Mesenteric fat pad (tissue), 1 donor: ENCODE measurements around the gene LRRC4B. TPM values are rescaled to one million over a fixed set of nuclear protein-coding genes. Genes with fewer than 3 reads are reported as not detected.
"Not testable (repeated sequence)": the region's sequence is repeated elsewhere in the genome, so short reads cannot be mapped to it uniquely, and the experiment has no call there.

ENCODE experiments used
- DNase-seq: peaks from one replicate; pipeline ENCODE4 v3.0.0-alpha.2; 2020; ENCODE audit warnings: low spot score
- total RNA-seq: library from RNA; stranded (reverse); fragmentation: NEBNext Ultra II Directional; extraction: Animal tissue kit (Norgen Biotek cat#: 25700); gene quantifications from one replicate; pipeline ENCODE4 v1.2.1, GENCODE V29; 2021
- donor health status: DM: yes; HTN: yes; CAD: no.

The LRRC4B gene
- total RNA-seq, 1 donor from 2014 or later, result 1.6 TPM

- no peak for DNase-seq
Measured at GRCh38 chr19:50531171-50531612, 37.0 kb downstream of the LRRC4B start.

GRCh38 chr19:50528052-50528451 lies 40.2 kb downstream of the LRRC4B start:
- not testable (repeated sequence) for DNase-seq

DNA sequence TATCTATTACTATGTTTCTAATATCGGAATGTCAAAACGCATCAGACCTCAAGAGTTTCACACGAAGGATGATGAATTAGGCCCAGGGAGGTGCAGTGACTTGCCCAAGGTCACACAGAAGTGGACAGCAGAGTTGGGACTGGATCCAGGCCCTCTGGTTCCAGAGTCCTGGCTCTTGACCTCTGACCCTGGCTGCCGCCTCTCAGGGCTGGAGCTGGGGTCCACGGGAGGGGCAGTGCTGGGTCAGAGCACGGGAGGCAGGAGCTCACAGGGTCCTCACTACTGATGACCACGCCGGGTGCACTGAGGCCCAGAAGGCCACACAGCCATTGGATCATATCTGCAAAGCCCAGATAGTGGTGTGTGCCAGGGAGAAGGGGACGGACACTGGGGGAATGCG lies 45.4 kb downstream of the LRRC4B start:
- DNase-seq, result no peak

DNA sequence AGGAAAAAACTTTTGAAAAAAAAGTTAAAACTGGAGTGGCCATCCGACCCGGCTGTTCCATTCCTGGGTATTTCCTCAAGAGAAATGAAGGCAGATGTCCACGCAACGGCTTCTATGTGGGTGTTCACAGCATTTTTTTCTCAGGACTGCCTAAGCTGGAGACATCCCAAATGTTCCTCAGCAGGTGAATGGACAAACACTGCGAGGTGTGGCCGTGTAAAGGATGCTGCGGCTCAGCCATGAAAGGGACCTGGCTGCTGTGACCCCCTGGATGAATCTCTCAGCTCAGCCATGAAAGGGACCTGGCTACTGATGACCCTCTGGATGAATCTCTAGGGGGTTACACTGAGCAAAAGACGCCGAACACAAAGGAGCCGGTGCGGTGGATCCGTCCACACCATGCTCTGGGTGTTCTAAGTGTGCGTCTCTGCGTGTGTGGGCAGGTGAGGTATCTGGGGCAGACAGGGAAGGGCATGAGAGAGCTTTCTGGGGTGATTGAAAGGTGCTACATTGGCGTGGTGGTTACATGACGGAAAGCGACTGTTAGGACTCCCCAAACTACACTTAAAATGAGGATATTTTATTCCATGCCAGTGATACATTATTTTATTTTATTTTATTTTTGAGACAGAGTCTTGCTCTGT lies 47.3 kb downstream of the LRRC4B start:
- no peak for DNase-seq

DNA sequence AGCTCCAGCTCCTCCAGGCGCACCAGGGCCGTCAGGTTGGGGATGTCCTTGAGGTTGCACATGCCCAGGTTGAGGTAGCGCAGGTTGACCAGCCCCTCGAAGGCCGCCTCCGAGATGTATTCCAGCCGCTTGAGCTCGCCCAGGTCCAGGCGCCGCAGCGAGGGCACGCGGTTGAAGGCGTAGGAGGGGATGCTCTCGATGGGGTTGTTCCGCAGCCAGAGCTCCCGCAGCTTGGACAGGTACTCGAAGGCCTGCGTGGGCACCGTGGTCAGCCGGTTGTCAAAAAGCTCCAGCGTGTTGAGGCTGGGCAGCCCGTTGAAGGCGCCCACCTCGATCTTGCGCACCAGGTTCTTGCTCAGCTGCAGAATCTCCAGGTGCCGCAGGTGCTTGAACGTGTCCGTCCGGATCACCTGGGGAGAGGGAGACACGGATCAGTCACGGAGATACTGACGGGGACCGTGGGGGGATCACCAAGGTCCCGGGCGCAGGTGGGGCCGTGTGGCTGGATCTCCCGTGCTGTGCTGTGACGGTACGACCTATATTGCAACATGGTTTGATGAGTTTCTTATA lies 49.1 kb downstream of the LRRC4B start:
- no peak for DNase-seq

DNA sequence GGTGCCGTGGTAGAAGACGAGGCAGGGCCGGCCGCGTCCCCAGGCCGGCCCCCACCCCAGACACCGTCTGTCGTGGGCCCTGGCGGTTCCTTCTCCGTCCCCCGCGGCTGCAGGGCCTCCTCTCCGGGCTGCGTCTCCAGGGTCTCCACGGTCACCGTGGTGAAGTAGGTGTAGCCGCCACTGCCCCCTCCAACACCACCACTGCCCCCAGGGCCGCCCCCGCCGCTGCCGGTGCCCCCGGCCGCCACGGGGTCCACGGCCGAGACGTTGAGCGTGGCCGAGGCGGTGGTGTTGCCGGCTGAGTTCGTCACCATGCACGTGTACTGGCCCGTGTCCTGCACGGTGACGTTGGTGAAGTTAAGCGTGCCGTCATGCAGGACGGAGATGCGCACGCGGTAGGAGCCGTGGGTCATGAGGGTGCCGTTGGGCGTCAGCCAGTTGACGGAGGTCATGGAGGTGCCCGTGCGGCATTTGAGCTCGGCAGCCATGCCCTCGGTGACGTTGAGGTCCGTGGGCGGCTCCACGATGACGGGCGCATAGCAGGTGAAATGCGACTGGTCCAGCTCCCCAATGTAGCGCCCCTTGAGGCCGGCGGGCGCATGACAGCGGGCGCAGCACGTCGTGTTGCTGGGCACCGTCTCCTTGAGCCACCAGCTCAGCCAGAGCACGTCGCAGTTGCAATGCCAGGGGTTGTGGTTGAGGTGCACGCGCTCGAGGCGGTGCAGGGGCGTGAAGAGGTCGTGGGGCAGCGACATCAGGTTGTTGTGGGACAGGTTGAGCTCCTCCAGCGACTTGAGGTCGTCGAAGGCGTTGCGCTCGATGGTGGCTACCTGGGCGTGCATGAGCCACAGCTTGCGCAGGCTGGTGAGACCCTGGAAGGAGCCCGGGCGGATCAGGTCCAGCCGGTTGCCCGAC lies 49.9 kb downstream of the LRRC4B start:
- DNase-seq, result no peak

DNA sequence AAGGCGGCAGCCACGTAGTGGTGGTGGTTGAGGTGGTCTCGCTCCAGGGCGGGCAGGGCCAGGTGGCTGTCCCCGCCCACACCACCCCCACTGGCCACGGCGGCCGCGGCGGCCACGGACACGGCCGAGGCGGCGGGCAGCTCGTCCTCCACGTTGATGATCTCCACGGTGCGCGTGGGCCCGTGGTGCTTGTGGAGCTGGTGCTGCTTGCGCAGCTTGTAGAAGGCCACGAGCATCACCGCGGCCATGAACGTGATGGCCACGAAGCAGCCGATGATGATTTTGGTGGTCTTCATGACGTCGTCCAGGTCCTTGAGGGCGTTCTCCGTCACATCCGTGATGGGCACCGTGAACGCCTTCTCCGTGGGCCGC lies 50.5 kb downstream of the LRRC4B start:
- DNase-seq, result no peak

DNA sequence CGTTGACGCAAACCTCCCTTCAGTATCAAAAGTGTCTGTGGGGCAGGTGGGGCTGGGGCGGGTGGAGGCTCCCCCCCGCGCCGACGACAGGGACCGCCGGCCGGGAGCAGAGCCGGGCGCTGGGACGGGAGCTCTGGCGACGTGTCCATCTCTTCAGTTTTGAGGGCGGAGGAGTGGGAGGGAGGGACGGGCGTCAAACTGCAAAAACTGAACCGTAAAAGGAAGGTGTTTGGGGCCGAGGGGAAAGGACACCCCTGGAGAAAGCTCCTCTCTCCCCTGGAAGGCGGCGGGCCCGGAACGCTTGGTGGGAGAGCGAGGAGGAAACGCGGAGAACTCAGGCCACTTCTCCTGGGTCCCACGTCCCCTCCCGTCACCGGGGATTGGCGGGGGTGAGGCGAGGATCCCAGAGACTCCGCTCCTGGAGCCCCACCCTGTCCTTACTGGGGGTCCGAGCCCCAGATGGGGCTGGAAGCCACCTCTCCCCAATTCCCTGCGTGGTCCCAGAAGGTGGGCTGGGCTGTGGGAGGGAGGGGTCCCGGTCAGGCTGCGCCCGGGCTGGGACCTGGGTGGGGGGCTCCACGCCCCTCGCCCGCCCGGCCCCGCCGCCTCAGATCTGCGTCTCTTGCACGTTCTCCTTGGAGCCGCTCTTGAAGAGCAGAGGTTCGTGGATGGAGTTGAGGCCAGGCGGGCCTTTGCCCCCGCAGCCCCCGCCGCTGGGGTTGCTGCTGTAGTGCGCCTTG lies 51.1 kb downstream of the LRRC4B start:
- DNase-seq, result no peak

GRCh38 chr19:50516456-50516855 lies 51.8 kb downstream of the LRRC4B start:
- DNase-seq, result no peak

- no peak for DNase-seq
Measured at GRCh38 chr19:50515168-50515561, 53.1 kb downstream of the LRRC4B start.

DNA sequence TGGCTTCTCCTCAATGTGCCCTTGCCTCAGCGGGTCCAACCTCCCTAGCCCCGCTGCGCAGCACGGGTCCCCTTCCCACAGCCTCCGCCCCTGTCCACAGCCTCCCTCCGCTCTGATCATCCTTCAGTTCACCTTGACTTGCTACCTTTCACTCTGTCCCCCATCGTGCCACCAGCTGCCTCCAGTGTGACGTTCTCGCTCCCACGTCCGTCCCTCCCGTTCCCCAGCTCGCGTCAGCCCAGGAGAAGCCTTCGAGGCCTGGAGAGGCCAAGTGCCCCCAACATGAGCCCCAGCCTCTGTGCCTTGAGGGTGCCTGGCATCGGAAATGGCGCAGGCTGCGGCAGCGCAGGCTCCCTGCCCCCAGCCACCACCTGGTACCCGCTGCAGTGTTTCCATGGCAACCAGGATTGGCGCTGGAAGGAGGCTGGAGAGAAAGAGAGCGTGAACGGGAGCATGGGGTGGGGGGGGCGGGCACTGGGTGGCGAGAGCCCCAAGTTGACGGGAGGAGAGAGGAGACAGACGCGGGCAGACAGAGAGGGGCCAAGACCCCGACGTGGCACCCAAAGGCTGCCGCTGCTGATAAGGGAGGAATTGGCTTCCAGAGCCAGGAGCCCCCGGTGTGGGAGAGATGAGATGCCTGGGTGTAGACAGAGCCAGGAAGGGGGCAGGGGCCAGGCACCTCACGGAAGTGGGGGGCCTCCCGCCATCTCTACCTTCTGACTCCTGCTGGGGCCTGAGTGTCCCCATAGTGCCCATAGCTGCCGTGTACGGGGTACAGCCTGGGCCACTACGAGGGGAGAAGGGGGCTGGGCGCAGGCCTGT lies 53.7 kb downstream of the LRRC4B start:
- no peak for DNase-seq

GRCh38 chr19:50513746-50514345 lies 54.4 kb downstream of the LRRC4B start, which contains the start of gene ASPDH:
ASPDH (minus strand) TSS chr19:50513913; CDS start chr19:50513823, 90 bp downstream.
- DNase-seq, result no peak

GRCh38 chr19:50512999-50513745 lies 55.1 kb downstream of the LRRC4B start:
- no peak for DNase-seq

- DNase-seq, result no peak
Measured at GRCh38 chr19:50512112-50512998, 55.9 kb downstream of the LRRC4B start.

- peak; percentile 99 for DNase-seq
Measured at GRCh38 chr19:50511069-50511822, 57.0 kb downstream of the LRRC4B start, which contains the start of gene JOSD2. JOSD2 (minus strand) TSS chr19:50511191; CDS start chr19:50510431, 760 bp downstream.

DNA sequence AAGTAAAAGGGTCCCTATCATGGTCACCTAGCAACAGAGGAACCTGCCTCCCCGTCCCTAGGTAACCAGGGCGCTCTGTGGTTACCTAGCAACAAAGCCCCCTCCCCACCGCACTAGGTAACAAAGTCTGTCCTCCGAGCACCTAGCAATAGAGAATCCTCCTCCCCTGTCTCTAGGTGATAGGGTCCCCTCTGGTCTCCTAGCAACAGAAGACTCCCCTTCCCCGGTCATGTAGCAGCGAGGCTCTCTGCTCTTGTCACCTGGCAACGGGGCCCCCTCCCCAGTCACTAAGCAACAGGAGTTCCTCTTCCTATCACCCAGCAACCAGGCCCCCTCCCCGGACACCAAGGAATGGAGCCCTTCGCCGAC lies 57.6 kb downstream of the LRRC4B start:
- no peak for DNase-seq

DNA sequence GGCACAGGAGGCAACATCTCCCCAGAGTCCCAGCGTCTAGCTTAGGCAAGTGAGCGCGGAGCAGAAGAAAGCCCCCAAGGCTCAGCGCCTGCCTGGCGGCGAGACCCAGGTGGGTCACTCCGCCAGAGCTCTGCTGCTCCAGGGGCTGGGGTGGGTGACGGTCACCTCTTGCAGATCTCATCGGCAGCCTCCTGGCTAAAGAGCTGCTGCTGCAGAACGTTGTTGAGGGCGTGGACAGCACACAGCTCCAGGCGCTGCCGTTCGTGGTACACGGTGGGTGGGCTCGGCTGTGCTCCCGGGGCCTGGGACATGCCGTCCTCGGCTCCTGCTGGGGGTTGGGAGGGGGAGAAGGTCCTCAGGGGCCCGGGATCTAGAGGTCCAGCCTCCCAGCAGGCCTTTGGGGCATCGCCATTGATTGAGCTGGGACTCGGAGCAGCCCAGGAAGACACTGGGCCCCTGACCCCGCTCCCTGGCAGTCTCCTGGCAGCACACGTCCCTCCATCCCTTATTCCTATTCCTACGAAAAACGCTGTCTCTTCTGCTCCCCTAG lies 58.0 kb downstream of the LRRC4B start:
- no peak for DNase-seq
